ENCODE measurements around the gene HCRTR1. TPM values are rescaled to one million over a fixed set of nuclear protein-coding genes. Genes with fewer than 3 reads are reported as not detected.

HCRTR1 gene
- total RNA-seq, 1 experiment from 2014 or later, result not detected

DNA sequence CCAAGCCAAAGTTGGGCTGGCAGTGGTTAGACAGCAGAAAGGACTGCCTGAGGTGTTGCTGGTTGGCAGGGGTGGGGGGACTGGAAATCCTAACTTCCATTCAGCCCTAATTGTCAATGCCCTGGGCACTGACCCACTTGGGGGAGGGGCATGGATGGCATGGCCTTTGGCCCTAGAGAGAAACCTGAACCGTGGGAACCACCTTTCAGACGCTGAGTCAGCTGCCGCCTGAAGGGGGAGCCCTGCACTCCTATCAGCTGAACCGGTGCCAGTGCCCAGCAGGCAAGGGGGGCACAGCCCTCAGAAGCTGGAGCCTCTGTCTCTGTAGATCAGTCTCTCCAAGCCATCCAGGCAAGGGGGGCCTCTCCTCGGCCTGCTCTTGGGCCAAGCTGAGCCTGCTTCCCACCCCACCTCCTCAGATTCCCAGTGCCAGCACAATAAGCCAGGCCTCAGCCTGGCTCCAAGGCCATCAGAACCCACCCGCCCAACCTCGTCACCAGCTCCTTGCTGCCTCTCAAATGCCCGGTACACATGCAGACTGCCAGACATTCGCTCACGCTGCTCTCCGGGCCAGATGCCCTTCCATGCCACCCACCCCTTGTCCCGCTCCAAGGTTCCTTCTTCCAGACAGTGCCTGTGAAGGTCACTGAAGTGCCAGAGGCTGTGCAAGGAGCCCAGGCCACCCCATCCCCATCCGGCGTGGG is 29.6 kb upstream of the HCRTR1 start:
- no peaks in the 10 kb centered on the region for H3K9me2 ChIP-seq (ENCODE audit: insufficient read depth)
- H3K79me2 ChIP-seq (ENCODE audit: low read depth), result peaks cover 39% of the 10 kb centered on the region
- CTCF ChIA-PET, result interaction anchor here (1.1 kb wide), 1 partner anchor 25 kb away, joined by 3 read pairs; no protein-coding TSS in a partner anchor
- H3K27ac ChIP-seq, result peak overlapping the region; percentile 92
- BruUV-seq (replicated peaks), result no TSS peak
- intact Hi-C loops (cut with micrococcal nuclease; ENCODE audit: unreplicated experiment), result loop anchor here (1.0 to 2.0 kb wide), 2 partner anchors 13 to 24 kb away; no protein-coding TSS in a partner anchor
- H3K27me3 ChIP-seq (ENCODE audit: insufficient read depth, low read depth), result no peaks in the 10 kb centered on the region
- DNase-seq, result peak; percentile 84 to 95
- peaks cover 31% of the 10 kb centered on the region for H3K36me3 ChIP-seq (ENCODE audit: low read depth)
- peak overlapping the region; percentile 88 for H3K4me2 ChIP-seq
- no peaks in the 10 kb centered on the region for H3K9me3 ChIP-seq (ENCODE audit: insufficient read depth, low read depth)
- H3K4me1 ChIP-seq (replicated peaks; ENCODE audit: insufficient read depth), result peaks cover 97% of the 10 kb centered on the region
- TF ChIP-seq, protein P1, sequence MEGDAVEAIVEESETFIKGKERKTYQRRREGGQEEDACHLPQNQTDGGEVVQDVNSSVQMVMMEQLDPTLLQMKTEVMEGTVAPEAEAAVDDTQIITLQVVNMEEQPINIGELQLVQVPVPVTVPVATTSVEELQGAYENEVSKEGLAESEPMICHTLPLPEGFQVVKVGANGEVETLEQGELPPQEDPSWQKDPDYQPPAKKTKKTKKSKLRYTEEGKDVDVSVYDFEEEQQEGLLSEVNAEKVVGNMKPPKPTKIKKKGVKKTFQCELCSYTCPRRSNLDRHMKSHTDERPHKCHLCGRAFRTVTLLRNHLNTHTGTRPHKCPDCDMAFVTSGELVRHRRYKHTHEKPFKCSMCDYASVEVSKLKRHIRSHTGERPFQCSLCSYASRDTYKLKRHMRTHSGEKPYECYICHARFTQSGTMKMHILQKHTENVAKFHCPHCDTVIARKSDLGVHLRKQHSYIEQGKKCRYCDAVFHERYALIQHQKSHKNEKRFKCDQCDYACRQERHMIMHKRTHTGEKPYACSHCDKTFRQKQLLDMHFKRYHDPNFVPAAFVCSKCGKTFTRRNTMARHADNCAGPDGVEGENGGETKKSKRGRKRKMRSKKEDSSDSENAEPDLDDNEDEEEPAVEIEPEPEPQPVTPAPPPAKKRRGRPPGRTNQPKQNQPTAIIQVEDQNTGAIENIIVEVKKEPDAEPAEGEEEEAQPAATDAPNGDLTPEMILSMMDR (conservative IDR thresholded peaks at IDR 0.05), result peak; percentile 90
- TF ChIP-seq EZH2 (IDR thresholded peaks at IDR 0.05; ENCODE audit: low read depth), result no peak
- POLR2A ChIA-PET (ENCODE audit: unreplicated experiment), result interaction anchor here (0.6 kb wide), 2 partner anchors 24 to 869 kb away, joined by 3 to 4 read pairs; no protein-coding TSS in a partner anchor
- H4K20me1 ChIP-seq (ENCODE audit: insufficient read depth), result no peaks in the 10 kb centered on the region
- H2AFZ ChIP-seq, result no peak overlapping the region
- peak overlapping the region; percentile 52; the same call in 1 of the 2 replicates for H3K4me3 ChIP-seq
- peaks cover 89% of the 10 kb centered on the region for H3F3A ChIP-seq (ENCODE audit: insufficient read depth, low read depth)

DNA sequence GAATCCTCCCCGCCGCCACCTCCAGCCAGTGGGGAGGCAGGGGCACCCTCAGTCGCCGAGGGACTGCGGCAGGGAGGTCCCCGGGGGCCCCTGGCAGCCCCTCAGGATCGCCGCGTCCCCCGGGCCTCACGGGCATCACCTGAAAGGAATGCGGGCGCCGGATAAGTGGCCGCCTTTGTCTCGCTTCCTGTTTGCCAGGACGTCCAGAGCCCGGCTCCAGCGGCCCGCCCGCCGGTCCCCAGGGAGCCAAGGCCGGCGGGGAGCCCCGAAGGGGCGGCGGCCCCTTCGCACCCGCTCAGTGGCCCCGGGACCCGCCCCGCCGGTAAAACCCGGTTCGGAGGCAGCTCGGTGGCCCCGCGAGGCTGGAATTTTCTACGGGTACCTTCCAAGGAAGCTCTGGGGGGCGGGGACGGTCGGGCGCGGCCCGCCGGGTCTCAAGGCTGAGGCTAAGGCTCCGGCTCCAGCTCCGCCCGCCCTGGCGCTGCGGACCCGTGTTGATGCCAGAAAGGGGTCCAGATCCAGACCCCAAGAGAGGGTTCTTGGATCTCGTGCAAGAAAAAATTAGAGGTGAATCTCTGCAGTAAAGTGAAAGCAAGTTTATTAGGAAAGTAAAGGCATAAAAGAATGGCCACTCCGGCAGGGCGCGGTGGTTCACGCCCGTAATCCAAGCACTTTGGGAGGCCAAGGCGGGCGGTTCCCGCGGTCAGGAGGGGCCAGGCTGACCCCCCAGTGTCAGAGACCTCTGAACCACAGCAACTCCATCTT is 28.6 kb upstream of the HCRTR1 start:
- H3K79me2 ChIP-seq (ENCODE audit: low read depth), result peaks cover 30% of the 10 kb centered on the region
- peak overlapping the region; percentile 92 for H3K27ac ChIP-seq
- H3K4me1 ChIP-seq (replicated peaks; ENCODE audit: insufficient read depth), result peaks cover 86% of the 10 kb centered on the region
- H3K9me2 ChIP-seq (ENCODE audit: insufficient read depth), result no peaks in the 10 kb centered on the region
- peaks cover 79% of the 10 kb centered on the region for H3F3A ChIP-seq (ENCODE audit: insufficient read depth, low read depth)
- DNase-seq, result peak; percentile 77 to 83
- H3K4me3 ChIP-seq, result peak overlapping the region; percentile 52
- POLR2A ChIA-PET (ENCODE audit: unreplicated experiment), result no interaction called here
- TSS peak; percentile 10 for BruUV-seq (replicated peaks)
- intact Hi-C loops (cut with micrococcal nuclease; ENCODE audit: unreplicated experiment), result loop anchor here (1.0 to 2.0 kb wide), 2 partner anchors 14 to 25 kb away; no protein-coding TSS in a partner anchor
- peaks cover 21% of the 10 kb centered on the region for H3K36me3 ChIP-seq (ENCODE audit: low read depth)
- no peaks in the 10 kb centered on the region for H3K27me3 ChIP-seq (ENCODE audit: insufficient read depth, low read depth)
- no peak for TF ChIP-seq EZH2 (IDR thresholded peaks at IDR 0.05; ENCODE audit: low read depth)
- TF ChIP-seq, protein P1 (conservative IDR thresholded peaks at IDR 0.05), result no peak
- H4K20me1 ChIP-seq (ENCODE audit: insufficient read depth), result no peaks in the 10 kb centered on the region
- CTCF ChIA-PET, result no interaction called here
- peak overlapping the region; percentile 71 for H2AFZ ChIP-seq
- no peaks in the 10 kb centered on the region for H3K9me3 ChIP-seq (ENCODE audit: insufficient read depth, low read depth)
- peak overlapping the region; percentile 88 for H3K4me2 ChIP-seq

DNA sequence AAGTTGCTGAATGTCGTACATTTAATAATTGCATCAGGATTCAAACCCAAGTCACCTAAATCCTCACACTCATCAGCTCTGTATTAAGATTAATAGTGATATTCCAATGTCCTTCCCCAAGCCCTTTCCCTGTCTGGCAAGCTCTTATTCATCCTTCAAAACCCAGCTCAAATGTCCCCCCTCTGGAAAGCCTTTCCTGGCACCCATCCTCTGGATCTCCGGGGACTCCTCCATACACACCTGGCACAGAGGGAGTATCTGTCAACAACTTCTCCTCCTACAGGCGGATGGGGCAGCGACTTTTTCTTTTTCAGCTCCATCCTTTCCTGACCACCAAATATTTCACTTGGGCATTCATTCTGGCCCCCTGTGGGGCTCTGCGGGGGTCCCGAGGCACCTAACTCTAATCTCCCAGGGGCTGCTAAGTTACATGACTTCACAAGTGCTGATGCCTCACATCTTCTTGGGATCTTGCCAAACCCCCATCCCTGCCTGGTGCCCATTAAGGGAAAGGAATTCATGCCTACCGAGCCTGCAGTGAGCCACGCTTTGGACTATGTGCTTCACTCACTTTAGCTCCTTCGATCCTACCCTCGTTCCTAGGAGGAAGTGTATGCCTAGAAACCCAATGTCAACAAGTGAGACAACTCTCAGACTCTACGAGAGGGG is 25.9 kb upstream of the HCRTR1 start:
- DNase-seq, result peak; percentile 57 to 75
- ChIA-PET POLR2A (ENCODE audit: unreplicated experiment) (interaction anchor here (0.7 kb wide), 2 partner anchors 22 to 83 kb away, joined by 3 to 6 read pairs; no protein-coding TSS in a partner anchor), CTCF (interaction anchor here (0.6 kb wide), 2 partner anchors 28 to 71 kb away, joined by 3 read pairs; no protein-coding TSS in a partner anchor)
- H3K9me2 ChIP-seq (ENCODE audit: insufficient read depth), result no peaks in the 10 kb centered on the region
- H3K4me1 ChIP-seq (replicated peaks; ENCODE audit: insufficient read depth), result peaks cover 66% of the 10 kb centered on the region
- peaks cover 55% of the 10 kb centered on the region for H3F3A ChIP-seq (ENCODE audit: insufficient read depth, low read depth)
- no peaks in the 10 kb centered on the region for H3K9me3 ChIP-seq (ENCODE audit: insufficient read depth, low read depth)
- peaks cover 7% of the 10 kb centered on the region; the same call in 1 of the 2 replicates for H3K79me2 ChIP-seq (ENCODE audit: low read depth)
- 0 out of 2 replicates have a peak overlapping the region, but pooled peaks have one; percentile 4 for H3K27ac ChIP-seq
- H3K36me3 ChIP-seq (ENCODE audit: low read depth), result no peaks in the 10 kb centered on the region
- no peaks in the 10 kb centered on the region for H4K20me1 ChIP-seq (ENCODE audit: insufficient read depth)
- no peaks in the 10 kb centered on the region for H3K27me3 ChIP-seq (ENCODE audit: insufficient read depth, low read depth)
- H3K4me3 ChIP-seq, result no peak overlapping the region
- H2AFZ ChIP-seq, result no peak overlapping the region
- TF ChIP-seq, protein P1 (conservative IDR thresholded peaks at IDR 0.05), result no peak
- no peak for TF ChIP-seq EZH2 (IDR thresholded peaks at IDR 0.05; ENCODE audit: low read depth)
- H3K4me2 ChIP-seq, result no peak overlapping the region
- no TSS peak for BruUV-seq (replicated peaks)
- intact Hi-C loops (cut with micrococcal nuclease; ENCODE audit: unreplicated experiment), result no loop called here
